Endothelial cell of umbilical vein (primary cell): ENCODE measurements around the gene MSX2. TPM values are rescaled to one million over a fixed set of nuclear protein-coding genes. Genes with fewer than 3 reads are reported as not detected.
"Not testable (repeated sequence)": the region's sequence is repeated elsewhere in the genome, so short reads cannot be mapped to it uniquely, and the experiment has no call there.

Experiments
- BruUV-seq: library from RNA; stranded (reverse); fragments of 400-500 nt; replicated peaks from 2 replicates; lab custom pipeline; 2021; lab: Mats Ljungman, UMichigan
- CTCF ChIA-PET: fragments of 300-600, 350-600 bp; sonication (Branson Sonifier 250); formaldehyde crosslinking; loops from one replicate; lab custom pipeline; 2021; ENCODE audit warnings: antibody characterized with exemption, inconsistent platforms; lab: Charles Lee
- POLR2A ChIA-PET: fragments of 300-600, 350-600 bp; sonication (Branson Sonifier 250); formaldehyde crosslinking; loops from one replicate; lab custom pipeline; 2021; ENCODE audit warnings: antibody characterized with exemption, inconsistent platforms; lab: Charles Lee
- DNase-seq: peaks from one replicate; pipeline ENCODE4 v3.0.0-alpha.2; 2011; ENCODE audit warnings: low read depth, low spot score
- FAIRE-seq: peaks from 2 replicates; lab custom pipeline; 2011; peaks lifted over from hg19 to GRCh38; lab: Jason Lieb, UNC
- H2AFZ ChIP-seq: 2 replicates; pipeline ENCODE4 v1.6.0; 2012; ENCODE audit warnings: low read depth, low read length, control low read depth, inconsistent platforms
- H3K27ac ChIP-seq: 2 replicates; pipeline ENCODE4 v1.5.1; 2011; ENCODE audit warnings: low read depth, mild to moderate bottlenecking, control low read depth, low read length, moderate library complexity; ENCODE audit not compliant: insufficient read depth
- H3K27me3 ChIP-seq, 2 experiments: 2 replicates each; pipeline versions ENCODE4 v1.6.0 to v1.6.1; 2011; ENCODE audit warnings: low read length in 2 of 2, mixed read lengths in 1 of 2; ENCODE audit not compliant: control insufficient read depth in 2 of 2, insufficient read depth in 2 of 2
- H3K36me3 ChIP-seq, 2 experiments: 2 replicates in 1 of 2; 3 replicates in 1 of 2; pipeline ENCODE4 v1.5.1; 2011; ENCODE audit warnings: low read length in 2 of 2, mild to moderate bottlenecking in 1 of 2, moderate library complexity in 1 of 2; ENCODE audit not compliant: control insufficient read depth in 2 of 2, insufficient read depth in 2 of 2; ENCODE audit errors: extremely low read depth in 1 of 2
- H3K4me1 ChIP-seq: 3 replicates; pipeline ENCODE4 v1.5.1; 2011; ENCODE audit warnings: mild to moderate bottlenecking, low read length; ENCODE audit not compliant: control insufficient read depth, insufficient read depth; ENCODE audit errors: extremely low read depth
- H3K4me2 ChIP-seq: 2 replicates; pipeline ENCODE4 v1.6.1; 2011; ENCODE audit warnings: low read length, control low read depth, mixed read lengths; ENCODE audit not compliant: insufficient read depth
- H3K4me3 ChIP-seq, 3 experiments: fragments of 200-600 bp in 1 of 3; sonication (generic), shearing (Covaris generic) in 1 of 3; replicated peaks in 1 of 3; 2 replicates each; pipeline ENCODE4 v1.5.1; 2011 to 2016; ENCODE audit warnings: control low read depth in 3 of 3, low read length in 3 of 3, mild to moderate bottlenecking in 2 of 3, inconsistent platforms in 1 of 3, low read depth in 1 of 3, moderate library complexity in 1 of 3; ENCODE audit not compliant: insufficient read depth in 1 of 3
- H3K79me2 ChIP-seq: 2 replicates; pipeline ENCODE4 v1.6.0; 2012; ENCODE audit warnings: low read length, inconsistent platforms; ENCODE audit not compliant: control insufficient read depth, insufficient read depth
- H3K9ac ChIP-seq: replicated peaks from 2 replicates; pipeline ENCODE3; 2011; ENCODE audit warnings: low read length, control low read depth; ENCODE audit not compliant: insufficient read depth; ENCODE audit errors: extremely low read depth
- H3K9me1 ChIP-seq: replicated peaks from 3 replicates; pipeline ENCODE4 v1.6.0; 2011; ENCODE audit warnings: mild to moderate bottlenecking, low read length; ENCODE audit not compliant: control insufficient read depth, insufficient read depth; ENCODE audit errors: extremely low read depth
- H3K9me3 ChIP-seq: replicated peaks from 2 replicates; pipeline ENCODE4 v1.5.1; 2012; ENCODE audit warnings: low read length, inconsistent platforms; ENCODE audit not compliant: control insufficient read depth, insufficient read depth
- H4K20me1 ChIP-seq: replicated peaks from 2 replicates; pipeline ENCODE3; 2011; ENCODE audit warnings: mild to moderate bottlenecking, low read length; ENCODE audit not compliant: control insufficient read depth, insufficient read depth; ENCODE audit errors: extremely low read depth
- CTCF ChIP-seq, 2 donors: IDR thresholded peaks; 1 replicate in 1 of 2; 2 replicates in 1 of 2; pipeline ENCODE4 v1.5.1; 2011; ENCODE audit warnings: low read length in 2 of 2, mild to moderate bottlenecking in 2 of 2, moderate library complexity in 2 of 2, control low read depth in 1 of 2, inconsistent platforms in 1 of 2, low read depth in 1 of 2; ENCODE audit not compliant: insufficient read depth in 1 of 2; ENCODE audit errors: extremely low read depth in 1 of 2
- EZH2 ChIP-seq: IDR thresholded peaks from 2 replicates; pipeline ENCODE4 v1.6.1; 2012; ENCODE audit warnings: borderline replicate concordance, low read depth, mild to moderate bottlenecking, moderate library complexity, low read length, inconsistent platforms; ENCODE audit not compliant: severe bottlenecking
- FOS ChIP-seq: IDR thresholded peaks from 2 replicates; pipeline ENCODE4 v1.6.1; 2011; ENCODE audit warnings: mild to moderate bottlenecking, low read length, moderate library complexity, borderline replicate concordance; ENCODE audit not compliant: insufficient read depth
- GATA2 ChIP-seq: IDR thresholded peaks from 2 replicates; pipeline ENCODE4 v1.7.0; 2011; ENCODE audit warnings: low read depth, mild to moderate bottlenecking, moderate library complexity, mixed read lengths, low read length; ENCODE audit not compliant: insufficient read length, insufficient read depth
- JUN ChIP-seq: IDR thresholded peaks from 2 replicates; pipeline ENCODE4 v1.6.1; 2011; ENCODE audit warnings: borderline replicate concordance, low read depth; ENCODE audit not compliant: insufficient read length, insufficient read depth
- MAX ChIP-seq: IDR thresholded peaks from 2 replicates; pipeline ENCODE4 v1.6.1; 2011; ENCODE audit not compliant: insufficient read depth, insufficient read length
- MYC ChIP-seq: IDR thresholded peaks from one replicate; pipeline ENCODE4 v1.6.1; 2011; ENCODE audit warnings: mild to moderate bottlenecking, low read depth, low read length
- POLR2A ChIP-seq: IDR thresholded peaks from 2 replicates; pipeline ENCODE4 v1.6.1; 2012; ENCODE audit warnings: low read depth, mild to moderate bottlenecking, control low read depth, low read length
- POLR2AphosphoS5 ChIP-seq: IDR thresholded peaks from 2 replicates; pipeline ENCODE4 v1.6.1; 2012; ENCODE audit warnings: low read depth, mild to moderate bottlenecking, control low read depth, low read length, moderate library complexity; ENCODE audit not compliant: insufficient read depth
- dilution Hi-C: fragments of 300-500 bp; cut with MboI; formaldehyde crosslinking; loops from one replicate; pipeline ENCODE4 v1.15.0; 2019; ENCODE audit warnings: low sequenced_read_pairs; ENCODE audit not compliant: extremely low pct_ligation_motif_present
- intact Hi-C: fragments of 100-400 bp; cut with micrococcal nuclease; formaldehyde crosslinking; loops from one replicate; pipeline ENCODE4 v1.10.0; 2022
- polyA plus RNA-seq, 4 experiments: library from polyadenylated mRNA; depleted of rRNA in 3 of 4; stranded (reverse) in 3 of 4; unstranded in 1 of 4; fragments of >200 nt; gene quantifications; 2 replicates each; pipeline versions ENCODE4 v1.2.1 to v1.2.3, GENCODE V29; 2011 to 2012; ENCODE audit warnings: missing spikeins in 1 of 4
- total RNA-seq: library from RNA; stranded (reverse); gene quantifications from 2 replicates; pipeline ENCODE4 v1.2.3, GENCODE V29; 2021

The MSX2 gene
- total and polyA plus RNA-seq, 2 donors (not counting 3 experiments of a cell fraction or from before 2014, with no cell fraction given), result not detected

GRCh38 chr5:174760721-174761120 is 36.3 kb downstream of the MSX2 start:
- Histone ChIP-seq H3K36me3 (no peaks in the 10 kb centered on the region), H3K9me1 (no peaks in the 10 kb centered on the region), H3K27ac (no peak overlapping the region), H3K79me2 (no peaks in the 10 kb centered on the region), H3K4me1 (no peaks in the 10 kb centered on the region), H3K27me3 (no peaks in the 10 kb centered on the region), H4K20me1 (no peaks in the 10 kb centered on the region), H3K9ac (no peak overlapping the region), H3K4me2 (no peak overlapping the region), H3K9me3 (peaks cover 4% of the 10 kb centered on the region), H3K4me3 (no peak overlapping the region), H2AFZ (no peak overlapping the region)
- intact Hi-C loops (no loop called here), dilution Hi-C loops (no loop called here)
- POLR2A ChIA-PET, result no interaction called here
- CTCF ChIA-PET, result no interaction called here
- DNase-seq, result no peak
- BruUV-seq, result no TSS peak
- no peak for FAIRE-seq
- TF ChIP-seq MAX (no peak), GATA2 (no peak), MYC (no peak), EZH2 (no peak), CTCF (IDR thresholded peaks at IDR 0.05; ENCODE audit: extremely low read depth in 1 of 2, insufficient read depth in 1 of 2, low read depth in 1 of 2, low read length in 2 of 2) (no peak), POLR2AphosphoS5 (no peak), POLR2A (no peak), JUN (no peak), FOS (no peak)

- H3K4me2 ChIP-seq, BruUV-seq, intact Hi-C loops, H3K4me3 ChIP-seq, H3K9me3 ChIP-seq, dilution Hi-C loops, DNase-seq, H3K27ac ChIP-seq, H3K27me3 ChIP-seq, H3K9ac ChIP-seq, H4K20me1 ChIP-seq, H3K4me1 ChIP-seq, H3K36me3 ChIP-seq, POLR2A ChIA-PET, H3K9me1 ChIP-seq, H3K79me2 ChIP-seq, H2AFZ ChIP-seq, FAIRE-seq, CTCF ChIA-PET: not testable (repeated sequence)
Observed at GRCh38 chr5:174761341-174761740, 37.0 kb downstream of the MSX2 start.
